HG03521 (cell line): ENCODE results near the gene VAMP8.
"Not testable (repeated sequence)": the region's sequence is repeated elsewhere in the genome, so short reads cannot be mapped to it uniquely, and the experiment has no call there.

Experiments used
- ATAC-seq: cut with Tn5 transposase; IDR thresholded peaks from one replicate; pipeline ENCODE4 v1.9.1; 2021; ENCODE audit warnings: mild to moderate bottlenecking, moderate library complexity; ENCODE audit not compliant: unreplicated experiment

VAMP8 gene

GRCh38 chr2:85547089-85547858, 30.1 kb upstream of the VAMP8 start:
- ATAC-seq, result no peak

GRCh38 chr2:85547859-85548607, 29.4 kb upstream of the VAMP8 start:
- ATAC-seq, result no peak

GRCh38 chr2:85548608-85548900, 28.8 kb upstream of the VAMP8 start:
- ATAC-seq, result no peak

DNA sequence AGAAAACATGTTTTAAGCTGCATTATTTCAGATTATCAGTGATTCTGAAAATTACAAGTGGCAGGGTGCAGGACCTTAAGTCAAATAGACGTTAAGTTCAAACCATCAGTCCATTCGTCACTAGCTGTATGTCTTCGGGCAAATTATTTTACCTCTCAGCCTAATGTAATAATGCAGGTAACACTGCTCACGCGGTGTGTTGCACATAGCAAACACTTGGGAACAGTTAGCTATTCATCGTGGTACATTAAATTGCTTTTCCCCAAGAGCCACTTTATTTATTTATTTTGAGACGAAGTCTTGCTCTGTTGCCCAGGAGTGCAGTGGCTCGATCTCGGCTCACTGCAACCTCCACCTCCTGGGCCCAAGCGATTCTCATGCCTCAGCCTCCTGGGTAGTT, 28.3 kb upstream of the VAMP8 start:
- ATAC-seq, result no peak

DNA sequence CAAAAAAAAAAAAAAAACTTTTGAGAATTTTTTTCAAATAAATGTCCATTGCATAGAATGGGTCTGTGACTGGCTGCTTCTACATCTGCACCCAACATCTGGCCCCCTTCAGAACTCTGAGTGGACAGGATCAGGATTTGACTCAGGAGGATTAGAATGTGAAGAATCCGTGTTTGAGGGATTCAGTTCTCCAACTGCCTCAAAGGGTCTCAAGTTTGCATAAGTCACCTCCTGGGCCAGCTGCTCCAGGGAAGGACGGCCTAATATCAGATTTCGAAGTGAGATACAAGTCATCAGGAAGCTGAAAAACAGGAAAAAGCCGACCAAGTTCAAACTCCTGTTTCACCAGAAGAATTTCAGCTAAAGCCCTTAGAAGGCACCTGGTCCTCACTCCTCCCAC, 27.6 kb upstream of the VAMP8 start:
- ATAC-seq, result no peak

- ATAC-seq, result no peak
Observed at GRCh38 chr2:85550486-85550885, 26.9 kb upstream of the VAMP8 start.

DNA sequence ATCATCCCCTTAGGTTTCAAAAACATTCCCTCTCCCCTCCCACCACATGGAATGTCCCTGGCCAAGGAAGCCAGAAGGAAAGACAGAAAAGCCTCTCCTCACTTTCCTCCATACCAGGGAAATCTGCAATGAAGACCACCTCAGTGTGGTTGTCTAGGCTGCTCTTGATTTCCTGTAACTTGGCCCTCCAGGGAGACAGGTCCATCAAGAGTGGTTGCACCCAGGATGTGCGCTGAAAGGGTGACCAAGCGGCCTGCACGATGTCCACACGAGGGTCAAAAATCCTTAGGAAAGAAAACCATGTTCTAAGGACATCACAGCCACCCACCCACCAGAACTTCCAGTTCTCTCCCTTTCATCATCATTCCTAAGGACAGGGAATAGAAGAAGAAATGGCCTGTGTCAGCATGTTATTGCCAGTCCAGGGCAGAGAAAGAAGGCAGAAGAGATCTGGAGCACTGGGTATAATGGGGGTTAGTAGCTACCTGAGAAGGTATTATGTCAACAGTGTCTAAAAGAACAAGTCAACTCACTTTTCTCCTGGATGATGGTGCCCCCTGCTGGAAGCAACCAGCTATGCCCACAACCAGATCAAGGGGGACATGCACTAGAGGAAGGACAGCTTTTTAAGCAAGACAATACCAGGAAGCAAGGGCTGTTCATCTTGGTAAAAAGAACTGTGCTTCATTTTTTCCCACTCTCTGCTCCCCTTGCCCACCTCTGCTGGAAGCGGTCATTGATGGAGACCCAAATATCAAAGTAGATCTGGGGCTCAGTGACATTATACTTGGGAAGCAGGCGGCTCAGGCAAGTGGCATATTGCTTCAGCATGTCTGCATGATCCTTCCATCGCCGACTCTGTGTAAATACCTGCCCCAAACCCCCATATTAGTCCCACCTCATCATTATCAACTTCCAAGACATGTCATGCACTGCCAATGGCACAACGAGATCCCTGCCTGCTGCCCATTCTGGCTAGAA, 25.4 kb upstream of the VAMP8 start:
- ATAC-seq, result peak; percentile 55

GRCh38 chr2:85553184-85553583, 24.2 kb upstream of the VAMP8 start:
- no peak for ATAC-seq

- no peak for ATAC-seq
Observed at GRCh38 chr2:85554980-85555612, 22.3 kb upstream of the VAMP8 start.

- ATAC-seq, result no peak
Observed at GRCh38 chr2:85557130-85557529, 20.3 kb upstream of the VAMP8 start.

- no peak for ATAC-seq
Observed at GRCh38 chr2:85558160-85558559, 19.2 kb upstream of the VAMP8 start.

- not testable (repeated sequence) for ATAC-seq
Observed at GRCh38 chr2:85560403-85560726, 17.0 kb upstream of the VAMP8 start.

- ATAC-seq, result peak; percentile 20
Observed at GRCh38 chr2:85560812-85561279, 16.5 kb upstream of the VAMP8 start.

GRCh38 chr2:85561280-85562212, 15.8 kb upstream of the VAMP8 start, which contains the start of gene GGCX:
TSS of gene GGCX (minus strand) at chr2:85561493. CDS start at chr2:85561428, 65 bp downstream.
- peak; percentile 86 for ATAC-seq

DNA sequence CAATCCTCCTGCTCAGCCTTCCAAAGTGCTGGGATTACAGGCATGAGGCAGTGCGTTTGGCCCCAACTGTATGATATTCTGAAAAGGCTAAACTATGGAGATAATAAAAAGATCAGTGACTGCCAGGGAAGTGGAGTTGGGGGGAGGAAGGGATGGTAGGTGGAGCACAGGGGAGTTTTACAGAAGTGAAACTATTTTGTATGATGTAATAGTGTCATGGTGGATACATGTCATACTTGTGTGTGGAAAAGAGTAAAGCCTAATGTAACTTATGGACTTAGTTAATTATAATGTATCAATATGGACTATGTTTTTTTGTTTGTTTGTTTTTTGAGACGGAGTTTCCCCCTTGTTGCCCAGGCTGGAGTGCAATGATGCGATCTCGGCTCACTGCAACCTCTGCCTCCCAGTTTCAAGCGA, 13.2 kb upstream of the VAMP8 start:
- no peak for ATAC-seq

DNA sequence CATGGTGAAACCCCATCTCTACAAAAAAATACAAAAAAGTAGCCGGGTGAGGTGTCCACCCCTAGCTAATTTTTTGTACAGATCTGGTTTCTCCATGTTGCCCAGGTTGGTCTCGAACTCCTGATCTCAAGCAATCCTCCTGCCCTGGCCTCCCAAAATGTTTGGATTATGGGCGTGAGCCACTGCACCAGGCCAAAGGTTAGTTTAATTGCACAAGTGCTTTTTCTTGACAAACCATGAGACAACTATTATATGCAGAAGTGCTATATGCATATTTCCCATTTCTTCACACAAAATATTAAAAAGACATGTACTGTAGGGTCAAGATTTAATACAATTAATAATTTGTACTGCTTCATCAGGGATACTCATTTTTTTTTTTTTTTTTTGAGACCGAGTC, 11.1 kb upstream of the VAMP8 start:
- ATAC-seq, result no peak

DNA sequence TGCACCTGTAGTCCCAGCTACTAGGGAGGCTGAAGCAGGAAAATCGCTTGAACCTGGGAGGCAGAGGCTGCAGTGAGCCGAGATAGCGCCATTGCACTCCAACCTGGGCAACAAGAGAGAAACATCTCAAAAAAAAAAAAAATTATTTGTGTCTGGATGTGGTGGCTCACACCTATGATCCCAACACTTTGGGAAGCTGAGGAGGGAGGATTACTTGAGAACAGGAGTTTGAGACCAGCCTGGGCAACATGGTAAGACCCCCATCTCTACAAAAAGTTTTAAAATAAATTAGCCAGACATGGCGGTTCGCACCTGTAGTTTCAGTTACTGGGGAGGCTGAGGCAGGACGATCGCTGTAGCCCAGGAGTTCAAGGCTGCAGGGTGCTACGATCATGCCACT, 1.6 kb upstream of the VAMP8 start:
- no peak for ATAC-seq

GRCh38 chr2:85577063-85577385, 362 bp upstream of the VAMP8 start:
- no peak for ATAC-seq

DNA sequence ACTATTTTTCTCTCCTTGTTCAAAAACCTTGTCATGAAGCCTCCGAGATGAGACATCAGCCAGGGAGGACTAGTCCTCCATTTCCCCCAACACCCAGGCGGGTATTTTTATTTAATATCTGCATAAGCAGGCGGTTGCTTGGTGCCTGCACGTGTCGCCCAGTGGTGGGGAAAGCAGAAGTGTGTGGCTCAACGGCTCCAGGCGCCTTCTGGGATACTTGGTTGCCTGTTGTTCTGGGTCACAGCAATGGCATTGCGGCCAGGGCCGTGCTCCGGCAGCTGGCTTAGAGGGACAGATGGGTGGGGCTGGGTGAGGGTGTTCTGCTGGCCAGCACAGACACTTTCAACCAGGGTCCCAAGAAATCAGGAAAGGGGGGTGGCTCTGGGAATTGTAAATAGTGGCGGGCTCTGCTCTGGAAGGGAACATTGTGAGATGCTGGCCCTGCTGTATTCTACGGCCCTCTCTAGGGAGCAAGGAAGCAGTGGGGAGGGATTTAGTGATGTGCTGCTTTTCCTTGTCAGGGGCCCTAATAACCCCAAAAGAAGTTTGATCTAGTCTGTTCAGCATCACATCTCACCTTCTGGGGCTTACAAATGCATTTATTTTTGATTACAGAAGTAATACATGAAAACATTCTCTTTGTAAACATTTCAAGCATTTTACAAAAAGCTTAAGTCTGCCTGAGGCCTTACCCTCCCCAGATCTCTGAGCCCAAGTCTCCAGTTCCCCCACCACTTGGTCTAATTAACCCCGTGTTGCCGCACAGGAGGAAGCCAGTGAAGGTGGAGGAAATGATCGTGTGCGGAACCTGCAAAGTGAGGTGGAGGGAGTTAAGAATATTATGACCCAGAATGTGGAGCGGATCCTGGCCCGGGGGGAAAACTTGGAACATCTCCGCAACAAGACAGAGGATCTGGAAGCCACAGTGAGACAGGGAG, 1.1 kb downstream of the VAMP8 start:
- ATAC-seq, result no peak
